Upper lobe of right lung (tissue), 1 donor: ENCODE data around the gene TOMM7. TPM values are rescaled to one million over a fixed set of nuclear protein-coding genes. Genes with fewer than 3 reads are reported as not detected.
"Not testable (repeated sequence)": the region's sequence is repeated elsewhere in the genome, so short reads cannot be mapped to it uniquely, and the experiment has no call there.

Experiments used
- ATAC-seq: fragments of 200-7000 bp; cut with Tn5 transposase; one replicate; pipeline ENCODE4 v1.9.1; 2020; ENCODE audit warnings: mild to moderate bottlenecking, moderate library complexity
- DNase-seq: peaks from one replicate; pipeline ENCODE4 v3.0.0-alpha.2; 2020
- H3K27ac ChIP-seq: fragments of 200-600 bp; one replicate; pipeline ENCODE4 v1.8.0; 2022
- H3K27me3 ChIP-seq: fragments of 200-600 bp; one replicate; pipeline ENCODE4 v1.8.0; 2022; ENCODE audit warnings: mild to moderate bottlenecking
- H3K36me3 ChIP-seq: fragments of 200-600 bp; one replicate; pipeline ENCODE4 v1.8.0; 2022
- H3K4me1 ChIP-seq: fragments of 200-600 bp; one replicate; pipeline ENCODE4 v1.8.0; 2022
- H3K4me3 ChIP-seq: fragments of 200-600 bp; one replicate; pipeline ENCODE4 v1.8.0; 2022; ENCODE audit warnings: mild to moderate bottlenecking
- H3K9me3 ChIP-seq: fragments of 200-600 bp; one replicate; pipeline ENCODE4 v1.8.0; 2022
- intact Hi-C: fragments of 100-400 bp; cut with DNase I; formaldehyde crosslinking; loops from one replicate; pipeline ENCODE4 v1.11.0; 2022
- total RNA-seq: library from RNA; stranded (reverse); fragmentation: NEBNext Ultra II Directional; extraction: Animal tissue kit (Norgen Biotek cat#: 25700); gene quantifications from one replicate; pipeline ENCODE4 v1.2.1, GENCODE V29; 2021
- TF ChIP-seq, protein P1 (sequence below): fragments of 200-600 bp; IDR thresholded peaks from one replicate; pipeline ENCODE4 v1.8.0; 2022; ENCODE audit warnings: antibody characterized with exemption
- donor health status: DM: no; HTN: yes; CAD: no; lungs with severe emphysema.

TOMM7 gene
- total RNA-seq, 1 donor from 2014 or later: 361 TPM

DNA sequence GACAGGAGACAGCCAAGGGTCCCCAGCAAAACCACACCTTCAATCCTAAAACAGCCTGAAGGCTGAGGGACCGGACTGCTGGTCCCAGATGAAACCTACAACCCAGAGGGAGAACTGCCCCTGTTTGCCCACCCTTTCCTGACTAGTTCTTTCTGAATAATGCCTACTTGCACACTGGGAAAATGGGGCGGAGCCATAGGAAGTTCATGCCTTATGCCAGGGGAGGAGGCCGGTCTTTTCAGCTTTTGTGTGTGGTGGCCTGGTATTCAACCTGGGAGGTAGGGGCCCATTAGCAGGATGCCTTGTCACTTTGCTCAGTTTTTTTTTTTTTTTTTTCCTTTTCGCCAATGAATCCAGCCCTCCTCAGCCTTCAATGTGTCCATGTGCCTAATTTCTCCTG lies 20.7 kb downstream of the TOMM7 start:
- Histone ChIP-seq H3K9me3 (no peaks in the 10 kb centered on the region), H3K27ac (no peak overlapping the region), H3K4me3 (no peak overlapping the region), H3K27me3 (no peaks in the 10 kb centered on the region), H3K36me3 (no peaks in the 10 kb centered on the region), H3K4me1 (no peaks in the 10 kb centered on the region)
- intact Hi-C loops: no loop called here
- TF ChIP-seq, protein P1, sequence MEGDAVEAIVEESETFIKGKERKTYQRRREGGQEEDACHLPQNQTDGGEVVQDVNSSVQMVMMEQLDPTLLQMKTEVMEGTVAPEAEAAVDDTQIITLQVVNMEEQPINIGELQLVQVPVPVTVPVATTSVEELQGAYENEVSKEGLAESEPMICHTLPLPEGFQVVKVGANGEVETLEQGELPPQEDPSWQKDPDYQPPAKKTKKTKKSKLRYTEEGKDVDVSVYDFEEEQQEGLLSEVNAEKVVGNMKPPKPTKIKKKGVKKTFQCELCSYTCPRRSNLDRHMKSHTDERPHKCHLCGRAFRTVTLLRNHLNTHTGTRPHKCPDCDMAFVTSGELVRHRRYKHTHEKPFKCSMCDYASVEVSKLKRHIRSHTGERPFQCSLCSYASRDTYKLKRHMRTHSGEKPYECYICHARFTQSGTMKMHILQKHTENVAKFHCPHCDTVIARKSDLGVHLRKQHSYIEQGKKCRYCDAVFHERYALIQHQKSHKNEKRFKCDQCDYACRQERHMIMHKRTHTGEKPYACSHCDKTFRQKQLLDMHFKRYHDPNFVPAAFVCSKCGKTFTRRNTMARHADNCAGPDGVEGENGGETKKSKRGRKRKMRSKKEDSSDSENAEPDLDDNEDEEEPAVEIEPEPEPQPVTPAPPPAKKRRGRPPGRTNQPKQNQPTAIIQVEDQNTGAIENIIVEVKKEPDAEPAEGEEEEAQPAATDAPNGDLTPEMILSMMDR: no peak
- no peak for DNase-seq
- ATAC-seq: no peak

DNA sequence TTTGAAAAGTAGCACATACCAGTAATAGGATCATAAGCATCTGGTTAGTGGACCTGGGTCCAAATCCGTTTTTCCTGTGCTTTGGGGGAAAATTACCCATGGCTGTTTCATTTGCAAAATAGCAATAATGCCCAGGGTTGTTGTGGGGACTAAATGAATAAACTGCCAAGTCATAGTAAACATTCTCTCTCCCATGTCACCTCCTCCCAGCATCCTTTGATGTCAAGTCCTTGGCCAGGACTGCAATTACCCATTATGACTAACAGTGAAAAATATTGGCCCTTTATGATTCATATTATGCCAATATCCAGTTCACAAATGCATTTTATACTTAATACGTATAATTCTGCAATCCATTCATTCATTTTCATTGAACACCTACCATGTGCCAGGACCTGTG lies 23.0 kb downstream of the TOMM7 start:
- DNase-seq (no peak), ATAC-seq (no peak)
- intact Hi-C loops: no loop called here
- Histone ChIP-seq H3K4me1 (no peaks in the 10 kb centered on the region), H3K36me3 (no peaks in the 10 kb centered on the region), H3K27ac (no peak overlapping the region), H3K9me3 (no peaks in the 10 kb centered on the region), H3K27me3 (no peaks in the 10 kb centered on the region), H3K4me3 (no peak overlapping the region)
- TF ChIP-seq, protein P1: no peak

DNA sequence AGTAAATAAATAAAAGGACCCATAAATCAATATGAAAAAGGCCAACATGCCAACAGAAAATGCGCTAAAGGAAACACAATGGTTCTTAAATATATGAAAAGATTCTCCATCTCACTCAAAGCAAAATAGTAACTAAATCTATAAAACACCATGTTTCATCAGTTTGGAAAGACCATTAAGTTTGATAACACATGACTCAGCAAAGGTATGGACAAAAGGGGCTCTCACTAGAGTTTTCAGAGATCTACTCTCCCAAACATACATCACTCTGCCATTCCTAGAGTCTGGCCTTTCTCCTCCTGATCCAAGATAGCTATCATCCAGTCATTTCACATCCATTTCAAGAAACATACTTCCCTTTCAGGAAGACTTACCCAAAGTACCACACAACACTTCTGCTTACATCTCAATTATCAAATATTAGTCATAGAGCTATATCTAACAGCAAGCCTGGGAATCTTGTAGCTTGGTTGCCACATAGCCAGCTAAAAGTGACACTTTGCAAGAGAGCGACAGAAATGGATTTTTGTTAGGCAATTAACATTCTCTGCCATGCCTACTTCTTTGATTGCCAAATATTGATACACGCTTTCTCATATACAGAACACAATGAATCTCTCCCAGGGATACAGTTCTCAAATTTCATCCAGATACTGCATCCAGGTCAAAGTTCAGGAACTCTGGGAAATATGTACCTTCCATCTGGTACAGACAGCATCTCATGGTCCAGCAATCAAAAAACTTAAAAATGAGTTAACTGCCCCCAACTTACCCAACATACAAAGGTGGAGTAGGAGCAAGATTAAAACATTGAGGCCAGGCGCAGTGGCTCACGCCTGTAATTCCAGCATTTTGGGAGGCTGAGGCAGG lies 28.8 kb downstream of the TOMM7 start:
- Histone ChIP-seq H3K27me3 (no peaks in the 10 kb centered on the region), H3K9me3 (no peaks in the 10 kb centered on the region), H3K4me1 (no peaks in the 10 kb centered on the region), H3K4me3 (no peak overlapping the region), H3K36me3 (no peaks in the 10 kb centered on the region), H3K27ac (no peak overlapping the region)
- intact Hi-C loops: no loop called here
- TF ChIP-seq, protein P1: no peak
- no peak for ATAC-seq
- DNase-seq: no peak

DNA sequence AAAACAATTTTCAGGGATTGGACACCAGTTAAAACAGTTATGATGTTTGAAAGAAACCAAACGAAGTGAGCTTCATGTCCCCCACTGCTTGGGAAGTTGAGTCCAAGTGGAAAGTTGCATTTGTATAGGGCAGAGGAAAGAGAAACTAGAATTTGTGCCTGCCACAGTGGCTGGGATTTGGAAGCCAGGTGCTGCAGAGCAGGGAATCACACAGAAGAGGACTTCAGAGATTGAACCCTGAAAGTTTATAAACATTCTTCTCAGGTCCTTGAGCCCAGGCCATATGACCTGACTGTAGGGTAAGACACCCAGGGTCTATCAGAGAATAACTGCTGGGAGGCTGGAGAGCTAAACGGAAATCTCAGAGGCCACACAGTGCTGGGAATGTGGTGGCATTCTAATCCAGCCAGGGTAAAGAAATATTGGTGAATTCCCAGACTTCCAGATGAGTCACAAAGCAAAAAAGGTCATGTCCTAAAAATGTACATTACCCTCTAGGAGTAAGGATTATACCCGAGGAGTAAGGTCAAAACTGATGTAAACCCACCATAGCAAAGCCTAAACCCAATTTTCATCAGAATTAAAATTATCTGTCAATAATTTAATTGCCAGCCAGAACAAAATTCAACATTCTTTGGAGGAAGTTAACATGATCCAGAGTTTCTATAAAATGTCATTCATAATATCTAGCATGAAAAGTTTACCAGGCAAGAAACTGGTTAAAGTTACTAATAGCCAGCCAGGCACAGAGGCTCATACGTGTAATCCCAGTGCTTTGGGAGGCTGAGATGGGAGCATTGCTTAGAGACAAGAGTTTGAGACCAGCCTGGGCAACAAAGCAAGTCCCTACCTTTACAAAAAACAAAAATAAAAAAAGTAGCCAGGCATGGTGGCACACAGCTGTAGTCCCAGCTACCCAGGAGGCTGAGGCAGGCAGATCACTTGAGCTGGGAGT lies 31.2 kb downstream of the TOMM7 start:
- no peak overlapping the region for H3K4me3 ChIP-seq
- H3K9me3 ChIP-seq: no peaks in the 10 kb centered on the region
- H3K36me3 ChIP-seq: no peaks in the 10 kb centered on the region
- no peak for DNase-seq
- no peak overlapping the region for H3K27ac ChIP-seq
- H3K27me3 ChIP-seq: no peaks in the 10 kb centered on the region
- intact Hi-C loops: no loop called here
- no peaks in the 10 kb centered on the region for H3K4me1 ChIP-seq
- no peak for ATAC-seq
- TF ChIP-seq, protein P1: no peak

DNA sequence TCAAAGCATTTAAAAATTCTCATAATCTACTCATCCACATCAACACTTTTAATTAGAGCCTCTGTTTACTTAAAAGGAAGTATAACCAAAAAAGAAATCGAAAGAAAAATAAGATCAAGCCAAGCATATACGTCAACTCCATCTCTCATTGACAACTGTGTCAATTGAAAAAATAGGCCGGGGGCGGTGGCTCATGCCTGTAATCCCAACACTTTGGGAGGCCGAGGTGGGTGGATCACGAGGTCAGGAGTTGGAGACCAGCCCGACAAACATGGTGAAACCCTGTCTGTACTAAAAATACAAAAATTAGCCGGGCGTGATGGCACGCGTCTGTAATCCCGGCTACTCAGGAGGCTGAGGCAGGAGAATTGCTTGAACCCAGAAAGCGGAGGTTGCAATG lies 32.0 kb downstream of the TOMM7 start:
- DNase-seq, H3K27me3 ChIP-seq, intact Hi-C loops: not testable (repeated sequence)

DNA sequence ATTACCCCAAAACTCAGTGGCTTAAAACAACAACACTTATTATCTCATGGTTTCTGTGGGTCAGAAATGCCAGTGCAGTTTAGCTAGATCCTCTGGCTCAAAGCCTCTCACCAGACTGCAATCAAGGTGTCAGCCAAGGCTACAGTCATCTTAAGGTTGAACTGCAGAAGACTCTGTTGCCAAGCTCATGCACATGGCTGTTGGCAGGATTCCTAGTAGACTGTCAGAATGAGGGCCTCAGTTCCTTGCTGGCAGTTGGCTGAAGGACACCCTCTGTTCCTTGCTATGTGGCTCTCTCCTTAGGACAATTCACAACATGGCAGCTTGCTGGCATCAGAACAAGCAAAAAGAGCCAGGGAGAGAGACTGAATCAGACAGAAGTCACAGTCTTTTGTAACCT lies 34.7 kb downstream of the TOMM7 start:
- Histone ChIP-seq H3K9me3 (no peaks in the 10 kb centered on the region), H3K27me3 (no peaks in the 10 kb centered on the region), H3K27ac (no peak overlapping the region), H3K4me1 (no peaks in the 10 kb centered on the region), H3K36me3 (no peaks in the 10 kb centered on the region), H3K4me3 (no peak overlapping the region)
- intact Hi-C loops: no loop called here
- DNase-seq: no peak
- TF ChIP-seq, protein P1: no peak
- ATAC-seq: no peak

More for the DNA sequence above, 32.0 kb downstream of the TOMM7 start:
- H3K36me3 ChIP-seq, H3K4me1 ChIP-seq, ATAC-seq, H3K27ac ChIP-seq, H3K4me3 ChIP-seq, H3K9me3 ChIP-seq: not testable (repeated sequence)
